SH-SY5Y (cell line): ENCODE measurements around the gene IL15RA.

ENCODE experiments used
- GATA2 ChIP-seq: IDR thresholded peaks from 2 replicates; pipeline ENCODE4 v1.6.1; 2011; ENCODE audit warnings: mild to moderate bottlenecking, low read depth, low read length
- GATA3 ChIP-seq: IDR thresholded peaks from 2 replicates; pipeline ENCODE4 v1.6.1; 2011; ENCODE audit warnings: low read depth, mild to moderate bottlenecking, low read length, moderate library complexity

DNA sequence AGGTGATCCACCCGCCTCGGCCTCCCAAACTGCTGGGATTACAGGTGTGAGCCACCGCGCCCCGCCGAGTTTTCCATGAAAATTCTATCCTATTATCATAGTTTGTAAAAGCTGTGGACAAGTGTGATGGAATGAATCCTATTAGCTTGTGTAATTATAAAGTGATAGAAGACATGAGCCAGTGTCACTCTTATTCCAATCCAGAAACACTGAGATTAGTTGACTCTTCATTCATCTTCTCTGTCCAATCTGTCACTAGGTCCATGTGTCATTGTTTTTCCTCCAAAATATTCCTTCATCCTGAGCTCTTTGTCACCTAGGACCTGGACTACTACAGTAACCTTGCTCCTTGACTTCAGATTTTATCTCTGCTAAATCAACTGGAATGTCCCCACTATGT lies 73.8 kb downstream of the IL15RA start:
- TF ChIP-seq GATA2 (no peak), GATA3 (no peak)
